Small intestine (tissue), 16 donors: Measurements from ENCODE around the gene PROX2. TPM values are rescaled to one million over a fixed set of nuclear protein-coding genes. Genes with fewer than 3 reads are reported as not detected.

Source experiments
- DNase-seq, 2 donors: peaks; one replicate each; pipeline versions ENCODE4 v3.0.0 to v3.0.0-alpha.2; 2013
- FAIRE-seq: peaks from 2 replicates; lab custom pipeline; 2012; peaks lifted over from hg19 to GRCh38; lab: Jason Lieb, UNC
- H3K27ac ChIP-seq, 3 donors: one replicate each; pipeline ENCODE4 v1.5.1; 2013; ENCODE audit warnings: low read length in 2 of 3, mild to moderate bottlenecking in 2 of 3, control low read depth in 1 of 3, inconsistent platforms in 1 of 3, low read depth in 1 of 3, moderate library complexity in 1 of 3
- H3K27me3 ChIP-seq, 3 donors: one replicate each; pipeline ENCODE4 v1.6.1; 2013; ENCODE audit warnings: low read length in 3 of 3, inconsistent platforms in 1 of 3; ENCODE audit not compliant: control insufficient read depth in 3 of 3, insufficient read depth in 3 of 3
- H3K36me3 ChIP-seq, 3 donors: one replicate each; pipeline ENCODE4 v1.6.1; 2013; ENCODE audit warnings: low read length in 3 of 3, inconsistent platforms in 1 of 3, low read depth in 1 of 3, mild to moderate bottlenecking in 1 of 3, moderate library complexity in 1 of 3; ENCODE audit not compliant: control insufficient read depth in 3 of 3, insufficient read depth in 2 of 3
- H3K4me1 ChIP-seq, 3 donors: one replicate each; pipeline ENCODE4 v1.6.1; 2013; ENCODE audit warnings: low read length in 2 of 3, inconsistent platforms in 1 of 3, low read depth in 1 of 3, mild to moderate bottlenecking in 1 of 3, moderate library complexity in 1 of 3; ENCODE audit not compliant: control insufficient read depth in 3 of 3, insufficient read depth in 2 of 3
- H3K4me3 ChIP-seq, 3 donors: one replicate each; pipeline ENCODE4 v1.5.1; 2013; ENCODE audit warnings: low read length in 3 of 3, control low read depth in 1 of 3, inconsistent platforms in 1 of 3, low read depth in 1 of 3, mild to moderate bottlenecking in 1 of 3, moderate library complexity in 1 of 3
- H3K9me3 ChIP-seq, 2 donors: one replicate each; pipeline ENCODE4 v1.6.1; 2013; ENCODE audit warnings: low read depth in 1 of 2, low read length in 1 of 2; ENCODE audit not compliant: control insufficient read depth in 2 of 2, insufficient read depth in 1 of 2
- WGBS, 3 donors: extraction: QIAGEN DNeasy Blood & Tissue Kit; methylation state at CpG; one replicate each; pipeline ENCODE4 v1.1.7; 2013; 5-methylcytosine and 5-hydroxymethylcytosine counted together
- long read RNA-seq, 10 donors: transcript quantifications; one replicate each; lab custom pipeline, GENCODE V29; 2026
- polyA plus RNA-seq, 4 donors: library from polyadenylated mRNA; stranded (reverse) in 3 of 4; unstranded in 1 of 4; fragments of 200-250 nt in 3 of 4; fragments of 120-200 nt in 1 of 4; gene quantifications; one replicate each; pipeline versions ENCODE4 v1.2.1 to v1.2.3, GENCODE V29; 2013
- donor health status: healthy with polysubstance abuse.
- donor health status: control.
- donor health status: control.
- donor health status: Bipolar disorder and iron deficiency.
- donor health status: healthy.

The PROX2 gene
- 1 to 10 TPM in 1 of 4 donors, not detected in 3; 1.1 TPM for polyA plus RNA-seq
- long read RNA-seq, donor 1, result 0 reads
- long read RNA-seq, donor 2, result 0 reads
- long read RNA-seq, donor 3, result 0 reads
- long read RNA-seq, donor 4, result 0 reads
- long read RNA-seq, donor 5, result 0 reads
- long read RNA-seq, donor 6, result 0 reads
- long read RNA-seq, donor 7, result 0 reads
- long read RNA-seq, donor 8, result 0 reads
- long read RNA-seq, donor 9, result 0 reads
- long read RNA-seq, donor 10, result 0 reads

- 59 to 82% (median 70%) methylated on average over 13 of the region's 13 CpGs for WGBS, 3 donors
- no peaks in the 10 kb centered on the region for H3K27me3 ChIP-seq
- DNase-seq (no peak), FAIRE-seq (no peak)
- H3K27ac ChIP-seq, result no peak within 1 kb of the TSS
- no peaks in the 10 kb centered on the region for H3K9me3 ChIP-seq
- H3K36me3 ChIP-seq, result no peaks in the 10 kb centered on the region
- H3K4me1 ChIP-seq, result peaks cover 6 to 16% (median 8%) of the 10 kb centered on the region in 3 donors
- no peak within 1 kb of the TSS for H3K4me3 ChIP-seq
Measured at GRCh38 chr14:74875941-74876913, at the start of gene PROX2. TSS of gene PROX2 (minus strand) at chr14:74876145. CDS start at chr14:74863834, 12,311 bp downstream.

GRCh38 chr14:74924061-74924460 lies 48.1 kb upstream of the PROX2 start:
- Histone ChIP-seq H3K27ac (no peak overlapping the region), H3K36me3 (peaks cover 0 to 2% (median 0%) of the 10 kb centered on the region in 3 donors), H3K4me1 (no peaks in the 10 kb centered on the region), H3K27me3 (peaks cover 0 to 3% (median 0%) of the 10 kb centered on the region in 3 donors), H3K4me3 (no peak overlapping the region), H3K9me3 (no peaks in the 10 kb centered on the region)
- WGBS, 3 donors, result 91 to 93% (median 92%) methylated on average over 11 of the region's 11 CpGs
- no peak for DNase-seq
- FAIRE-seq, result no peak

GRCh38 chr14:74922752-74923401 lies 46.9 kb upstream of the PROX2 start, which contains the start of gene RPS6KL1:
TSS of gene RPS6KL1 (minus strand) at chr14:74923260. CDS start at chr14:74921541, 1,719 bp downstream.
- Histone ChIP-seq H3K4me1 (no peaks in the 10 kb centered on the region), H3K9me3 (no peaks in the 10 kb centered on the region), H3K27me3 (peaks cover 0 to 3% (median 0%) of the 10 kb centered on the region in 3 donors), H3K4me3 (peak within 1 kb of the TSS; percentile 47 to 73 (median 53)), H3K27ac (peak within 1 kb of the TSS in 1 of 3 donors; percentile 5), H3K36me3 (peaks cover 0 to 2% (median 0%) of the 10 kb centered on the region in 3 donors)
- DNase-seq, result peak; percentile 85 to 92
- FAIRE-seq, result no peak
- 0 to 9% (median 7%) methylated on average over 38 to 51 of the region's 51 CpGs for WGBS, 3 donors

GRCh38 chr14:74921987-74922751 lies 46.2 kb upstream of the PROX2 start:
- H3K27me3 ChIP-seq, result peaks cover 0 to 3% (median 0%) of the 10 kb centered on the region in 3 donors
- peaks cover 0 to 2% (median 0%) of the 10 kb centered on the region in 3 donors for H3K36me3 ChIP-seq
- WGBS, 3 donors, result 74 to 82% (median 81%) methylated on average over 19 of the region's 19 CpGs
- peak overlapping the region; percentile 47 to 73 (median 53) for H3K4me3 ChIP-seq
- DNase-seq (no peak), FAIRE-seq (no peak)
- H3K27ac ChIP-seq, result no peak overlapping the region
- no peaks in the 10 kb centered on the region for H3K9me3 ChIP-seq
- H3K4me1 ChIP-seq, result no peaks in the 10 kb centered on the region

GRCh38 chr14:74921053-74921620 lies 45.2 kb upstream of the PROX2 start:
- Histone ChIP-seq H3K4me1 (no peaks in the 10 kb centered on the region), H3K27me3 (peaks cover 0 to 3% (median 0%) of the 10 kb centered on the region in 3 donors), H3K27ac (no peak overlapping the region), H3K4me3 (no peak overlapping the region), H3K9me3 (no peaks in the 10 kb centered on the region), H3K36me3 (peaks cover 0 to 2% (median 0%) of the 10 kb centered on the region in 3 donors)
- FAIRE-seq (no peak), DNase-seq (no peak)
- 89 to 93% (median 91%) methylated on average over 19 of the region's 19 CpGs for WGBS, 3 donors

GRCh38 chr14:74920281-74920680 lies 44.3 kb upstream of the PROX2 start:
- H3K36me3 ChIP-seq, result peaks cover 0 to 2% (median 0%) of the 10 kb centered on the region in 3 donors

GRCh38 chr14:74919421-74920165 lies 43.6 kb upstream of the PROX2 start:
- H3K9me3 ChIP-seq, result no peaks in the 10 kb centered on the region
- H3K27me3 ChIP-seq, result peaks cover 0 to 3% (median 0%) of the 10 kb centered on the region in 3 donors
- H3K4me1 ChIP-seq, result no peaks in the 10 kb centered on the region
- H3K36me3 ChIP-seq, result peaks cover 0 to 2% (median 0%) of the 10 kb centered on the region in 3 donors
- 89 to 94% (median 91%) methylated on average over 21 to 22 of the region's 22 CpGs for WGBS, 3 donors
- FAIRE-seq (no peak), DNase-seq (no peak)
- H3K4me3 ChIP-seq, result no peak overlapping the region
- H3K27ac ChIP-seq, result no peak overlapping the region

More at GRCh38 chr14:74920281-74920680, 44.3 kb upstream of the PROX2 start:
- no peaks in the 10 kb centered on the region for H3K4me1 ChIP-seq
- H3K27me3 ChIP-seq, result peaks cover 0 to 3% (median 0%) of the 10 kb centered on the region in 3 donors
- no peaks in the 10 kb centered on the region for H3K9me3 ChIP-seq
- H3K4me3 ChIP-seq, result no peak overlapping the region
- no peak for FAIRE-seq
- DNase-seq, result no peak
- no peak overlapping the region for H3K27ac ChIP-seq
- 84 to 94% (median 89%) methylated on average over 4 of the region's 4 CpGs for WGBS, 3 donors
